ENCODE data around the gene PCK2.
"Not testable (repeated sequence)": the region's sequence is repeated elsewhere in the genome, so short reads cannot be mapped to it uniquely, and the experiment has no call there.

Gene PCK2

GRCh38 chr14:24093207-24093900 lies 757 bp upstream of the PCK2 start:
- no peaks in the 10 kb centered on the region for H3K27me3 Mint-ChIP-seq
- peaks cover 26% of the 10 kb centered on the region for H3K4me1 Mint-ChIP-seq (ENCODE audit: low read depth)
- peak overlapping the region; percentile 97 for H3K27ac Mint-ChIP-seq
- peaks cover 23% of the 10 kb centered on the region for H3K36me3 Mint-ChIP-seq (ENCODE audit: low read depth)
- H3K9me3 Mint-ChIP-seq, result no peaks in the 10 kb centered on the region
- peak overlapping the region; percentile 95 for H3K4me3 Mint-ChIP-seq

- Mint-ChIP-seq H3K4me3 (peak overlapping the region; percentile 95), H3K27me3 (no peaks in the 10 kb centered on the region), H3K27ac (peak overlapping the region; percentile 97), H3K9me3 (no peaks in the 10 kb centered on the region), H3K4me1 (ENCODE audit: low read depth) (peaks cover 26% of the 10 kb centered on the region), H3K36me3 (ENCODE audit: low read depth) (peaks cover 29% of the 10 kb centered on the region)
Observed at GRCh38 chr14:24094841-24095270, 745 bp downstream of the PCK2 start.

GRCh38 chr14:24095271-24096068 lies 1.4 kb downstream of the PCK2 start:
- H3K9me3 Mint-ChIP-seq, result no peaks in the 10 kb centered on the region
- peak overlapping the region; percentile 95 for H3K4me3 Mint-ChIP-seq
- peak overlapping the region; percentile 97 for H3K27ac Mint-ChIP-seq
- H3K4me1 Mint-ChIP-seq (ENCODE audit: low read depth), result peaks cover 26% of the 10 kb centered on the region
- peaks cover 36% of the 10 kb centered on the region for H3K36me3 Mint-ChIP-seq (ENCODE audit: low read depth)
- H3K27me3 Mint-ChIP-seq, result no peaks in the 10 kb centered on the region

GRCh38 chr14:24096545-24097181 lies 2.6 kb downstream of the PCK2 start:
- Mint-ChIP-seq H3K4me1 (ENCODE audit: low read depth) (peaks cover 26% of the 10 kb centered on the region), H3K27me3 (no peaks in the 10 kb centered on the region), H3K27ac (peak overlapping the region; percentile 80), H3K36me3 (ENCODE audit: low read depth) (peaks cover 41% of the 10 kb centered on the region), H3K4me3 (peak overlapping the region; percentile 62), H3K9me3 (no peaks in the 10 kb centered on the region)

- Mint-ChIP-seq H3K27ac (no peak overlapping the region), H3K9me3 (no peaks in the 10 kb centered on the region)
Observed at GRCh38 chr14:24098229-24098926, 4.3 kb downstream of the PCK2 start.

GRCh38 chr14:24098927-24099813 lies 5.1 kb downstream of the PCK2 start:
- Mint-ChIP-seq H3K27me3 (no peaks in the 10 kb centered on the region), H3K9me3 (no peaks in the 10 kb centered on the region), H3K4me1 (ENCODE audit: low read depth) (peaks cover 16% of the 10 kb centered on the region), H3K36me3 (ENCODE audit: low read depth) (peaks cover 62% of the 10 kb centered on the region), H3K4me3 (no peak overlapping the region), H3K27ac (no peak overlapping the region)

More at GRCh38 chr14:24098229-24098926, 4.3 kb downstream of the PCK2 start:
- Mint-ChIP-seq H3K36me3 (ENCODE audit: low read depth) (peaks cover 54% of the 10 kb centered on the region), H3K4me3 (no peak overlapping the region), H3K4me1 (ENCODE audit: low read depth) (peaks cover 21% of the 10 kb centered on the region), H3K27me3 (no peaks in the 10 kb centered on the region)

- Mint-ChIP-seq H3K4me1 (ENCODE audit: low read depth) (peaks cover 14% of the 10 kb centered on the region), H3K4me3 (no peak overlapping the region), H3K27me3 (no peaks in the 10 kb centered on the region), H3K36me3 (ENCODE audit: low read depth) (peaks cover 62% of the 10 kb centered on the region), H3K27ac (no peak overlapping the region), H3K9me3 (no peaks in the 10 kb centered on the region)
Observed at GRCh38 chr14:24100197-24100981, 6.3 kb downstream of the PCK2 start.

- no peaks in the 10 kb centered on the region for H3K27me3 Mint-ChIP-seq
- no peak overlapping the region for H3K4me3 Mint-ChIP-seq
- peaks cover 11% of the 10 kb centered on the region for H3K4me1 Mint-ChIP-seq (ENCODE audit: low read depth)
- H3K9me3 Mint-ChIP-seq, result no peaks in the 10 kb centered on the region
- peaks cover 57% of the 10 kb centered on the region for H3K36me3 Mint-ChIP-seq (ENCODE audit: low read depth)
- H3K27ac Mint-ChIP-seq, result no peak overlapping the region
Observed at GRCh38 chr14:24100982-24101494, 6.9 kb downstream of the PCK2 start.

- peaks cover 7% of the 10 kb centered on the region for H3K4me1 Mint-ChIP-seq (ENCODE audit: low read depth)
- H3K27ac Mint-ChIP-seq, result no peak overlapping the region
- no peak overlapping the region for H3K4me3 Mint-ChIP-seq
- no peaks in the 10 kb centered on the region for H3K27me3 Mint-ChIP-seq
- H3K36me3 Mint-ChIP-seq (ENCODE audit: low read depth), result peaks cover 48% of the 10 kb centered on the region
- no peaks in the 10 kb centered on the region for H3K9me3 Mint-ChIP-seq
Observed at GRCh38 chr14:24102357-24103048, 8.4 kb downstream of the PCK2 start.

GRCh38 chr14:24103451-24103850 lies 9.3 kb downstream of the PCK2 start:
- Mint-ChIP-seq H3K4me3 (no peak overlapping the region), H3K36me3 (ENCODE audit: low read depth) (peaks cover 44% of the 10 kb centered on the region), H3K4me1 (ENCODE audit: low read depth) (peaks cover 13% of the 10 kb centered on the region), H3K27me3 (no peaks in the 10 kb centered on the region), H3K27ac (no peak overlapping the region), H3K9me3 (no peaks in the 10 kb centered on the region)

- not testable (repeated sequence) for H3K9me3 Mint-ChIP-seq, H3K4me3 Mint-ChIP-seq, H3K27me3 Mint-ChIP-seq
- H3K4me1 Mint-ChIP-seq (ENCODE audit: low read depth), result peaks cover 26% of the 10 kb centered on the region
- peaks cover 29% of the 10 kb centered on the region for H3K36me3 Mint-ChIP-seq (ENCODE audit: low read depth)
- peak overlapping the region; percentile 23 for H3K27ac Mint-ChIP-seq
Observed at GRCh38 chr14:24105609-24106239, 11.6 kb downstream of the PCK2 start.

GRCh38 chr14:24106672-24107271 lies 12.7 kb downstream of the PCK2 start:
- H3K36me3 Mint-ChIP-seq (ENCODE audit: low read depth), result peaks cover 27% of the 10 kb centered on the region

More at GRCh38 chr14:24106672-24107271, 12.7 kb downstream of the PCK2 start:
- Mint-ChIP-seq H3K27ac (no peak overlapping the region), H3K4me3 (no peak overlapping the region), H3K27me3 (no peaks in the 10 kb centered on the region), H3K4me1 (ENCODE audit: low read depth) (peaks cover 26% of the 10 kb centered on the region), H3K9me3 (no peaks in the 10 kb centered on the region)
